Epidermal melanocyte (primary cell): Measurements from ENCODE around the gene SLC39A5.

Experiments
- DNase-seq: peaks from one replicate; pipeline ENCODE4 v3.0.0; 2011; ENCODE audit warnings: low spot score; ENCODE audit not compliant: insufficient read length

The SLC39A5 gene

GRCh38 chr12:56213878-56214277, 16.0 kb upstream of the SLC39A5 start:
- DNase-seq, result no peak

- no peak for DNase-seq
Observed at GRCh38 chr12:56216461-56216860, 13.4 kb upstream of the SLC39A5 start.

GRCh38 chr12:56219840-56220239, 10.0 kb upstream of the SLC39A5 start:
- no peak for DNase-seq

- peak; percentile 31 for DNase-seq
Observed at GRCh38 chr12:56220611-56221231, 9.1 kb upstream of the SLC39A5 start.

- DNase-seq, result peak; percentile 80
Observed at GRCh38 chr12:56221232-56221756, 8.6 kb upstream of the SLC39A5 start.

- DNase-seq, result peak; percentile 97
Observed at GRCh38 chr12:56221757-56222530, 7.9 kb upstream of the SLC39A5 start, which contains the start of gene RNF41. RNF41 (minus strand) TSS chr12:56221922; CDS start chr12:56214047, 7,875 bp downstream.

- peak; percentile 8 for DNase-seq
Observed at GRCh38 chr12:56222531-56222895, 7.3 kb upstream of the SLC39A5 start.

GRCh38 chr12:56223571-56224101, 6.2 kb upstream of the SLC39A5 start:
- DNase-seq, result no peak

- peak; percentile 98 for DNase-seq
Observed at GRCh38 chr12:56224102-56224701, 5.6 kb upstream of the SLC39A5 start, which contains the start of gene NABP2. NABP2 (plus strand) TSS chr12:56224342; CDS start chr12:56224857, 515 bp downstream.

GRCh38 chr12:56224954-56225353, 4.9 kb upstream of the SLC39A5 start:
- DNase-seq, result no peak

GRCh38 chr12:56229082-56229481, 769 bp upstream of the SLC39A5 start:
- no peak for DNase-seq

GRCh38 chr12:56230432-56231183, 757 bp downstream of the SLC39A5 start:
- DNase-seq, result no peak

GRCh38 chr12:56231184-56231582, 1.3 kb downstream of the SLC39A5 start:
- no peak for DNase-seq

GRCh38 chr12:56234746-56235436, 5.0 kb downstream of the SLC39A5 start:
- DNase-seq, result no peak

- DNase-seq, result no peak
Observed at GRCh38 chr12:56236091-56236490, 6.2 kb downstream of the SLC39A5 start.

GRCh38 chr12:56236985-56237384, 7.1 kb downstream of the SLC39A5 start:
- no peak for DNase-seq

- DNase-seq, result no peak
Observed at GRCh38 chr12:56237552-56237951, 7.7 kb downstream of the SLC39A5 start.

GRCh38 chr12:56241424-56242303, 11.8 kb downstream of the SLC39A5 start:
- DNase-seq, result peak; percentile 15

- no peak for DNase-seq
Observed at GRCh38 chr12:56242986-56243385, 13.1 kb downstream of the SLC39A5 start.
